Mucosa of stomach (tissue), 1 donor: ENCODE data around the gene GOLGA6L24.
"Not testable (repeated sequence)": the region's sequence is repeated elsewhere in the genome, so short reads cannot be mapped to it uniquely, and the experiment has no call there.

Experiments used
- H3K27me3 ChIP-seq: one replicate; pipeline ENCODE4 v1.7.0; 2013; ENCODE audit warnings: mild to moderate bottlenecking, low read length; ENCODE audit not compliant: control insufficient read depth, insufficient read depth
- H3K36me3 ChIP-seq: one replicate; pipeline ENCODE4 v1.7.0; 2013; ENCODE audit warnings: low read length; ENCODE audit not compliant: control insufficient read depth, insufficient read depth
- H3K4me1 ChIP-seq: one replicate; pipeline ENCODE4 v1.7.0; 2013; ENCODE audit warnings: mild to moderate bottlenecking, low read length; ENCODE audit not compliant: control insufficient read depth, insufficient read depth
- H3K4me3 ChIP-seq: one replicate; pipeline ENCODE4 v1.7.0; 2013; ENCODE audit warnings: low read length
- H3K9ac ChIP-seq: one replicate; pipeline ENCODE4 v1.7.0; 2013; ENCODE audit warnings: mild to moderate bottlenecking, low read length, moderate library complexity
- H3K9me3 ChIP-seq: one replicate; pipeline ENCODE4 v1.7.0; 2013; ENCODE audit warnings: mild to moderate bottlenecking, low read length, moderate library complexity; ENCODE audit not compliant: control insufficient read depth
- donor health status: Pancreatic carcinoma.

The GOLGA6L24 gene

GRCh38 chr15:28310454-28310853 lies 47.4 kb downstream of the GOLGA6L24 start:
- not testable (repeated sequence) for H3K36me3 ChIP-seq, H3K4me1 ChIP-seq, H3K4me3 ChIP-seq, H3K27me3 ChIP-seq, H3K9ac ChIP-seq, H3K9me3 ChIP-seq

GRCh38 chr15:28308718-28309117 lies 49.2 kb downstream of the GOLGA6L24 start:
- not testable (repeated sequence) for H3K36me3 ChIP-seq, H3K27me3 ChIP-seq, H3K4me1 ChIP-seq, H3K9me3 ChIP-seq, H3K9ac ChIP-seq, H3K4me3 ChIP-seq
